HG03025 (cell line): ENCODE data around the gene STARD10.
"Not testable (repeated sequence)": the region's sequence is repeated elsewhere in the genome, so short reads cannot be mapped to it uniquely, and the experiment has no call there.

Source experiments
- ATAC-seq: cut with Tn5 transposase; IDR thresholded peaks from one replicate; pipeline ENCODE4 v1.9.1; 2021; ENCODE audit warnings: mild to moderate bottlenecking, moderate library complexity; ENCODE audit not compliant: unreplicated experiment, low FRiP score

The STARD10 gene

GRCh38 chr11:72811686-72812085, 17.8 kb upstream of the STARD10 start:
- ATAC-seq = not testable (repeated sequence)

- ATAC-seq = no peak
These were observed 14.5 kb upstream of the STARD10 start for GRCh38 chr11:72808331-72808798.

- no peak for ATAC-seq
These were observed 13.9 kb upstream of the STARD10 start for GRCh38 chr11:72807792-72808191.

- ATAC-seq = no peak
These were observed 13.3 kb upstream of the STARD10 start for GRCh38 chr11:72807021-72807693.

- not testable (repeated sequence) for ATAC-seq
These were observed 12.5 kb upstream of the STARD10 start for GRCh38 chr11:72806378-72806777.

- no peak for ATAC-seq
These were observed 11.4 kb upstream of the STARD10 start for GRCh38 chr11:72805216-72805615.

GRCh38 chr11:72802822-72803221, 9.0 kb upstream of the STARD10 start:
- ATAC-seq = no peak

GRCh38 chr11:72799441-72799840, 5.6 kb upstream of the STARD10 start:
- ATAC-seq = no peak

GRCh38 chr11:72798361-72798760, 4.5 kb upstream of the STARD10 start:
- ATAC-seq = no peak

GRCh38 chr11:72793076-72793424, 797 bp downstream of the STARD10 start:
- ATAC-seq = no peak

- no peak for ATAC-seq
These were observed 1.3 kb downstream of the STARD10 start for GRCh38 chr11:72792437-72793021.

GRCh38 chr11:72791228-72791627, 2.6 kb downstream of the STARD10 start:
- not testable (repeated sequence) for ATAC-seq

- no peak for ATAC-seq
These were observed 4.2 kb downstream of the STARD10 start for GRCh38 chr11:72789493-72790131.

GRCh38 chr11:72788241-72788640, 5.6 kb downstream of the STARD10 start:
- no peak for ATAC-seq

- ATAC-seq = no peak
These were observed 6.4 kb downstream of the STARD10 start for GRCh38 chr11:72787216-72788104.

- no peak for ATAC-seq
These were observed 7.3 kb downstream of the STARD10 start for GRCh38 chr11:72786305-72787215.

GRCh38 chr11:72784662-72785061, 9.2 kb downstream of the STARD10 start:
- no peak for ATAC-seq

- ATAC-seq = no peak
These were observed 10.5 kb downstream of the STARD10 start for GRCh38 chr11:72783144-72783905.
